Measurements from ENCODE around the gene CHRM4.

DNA sequence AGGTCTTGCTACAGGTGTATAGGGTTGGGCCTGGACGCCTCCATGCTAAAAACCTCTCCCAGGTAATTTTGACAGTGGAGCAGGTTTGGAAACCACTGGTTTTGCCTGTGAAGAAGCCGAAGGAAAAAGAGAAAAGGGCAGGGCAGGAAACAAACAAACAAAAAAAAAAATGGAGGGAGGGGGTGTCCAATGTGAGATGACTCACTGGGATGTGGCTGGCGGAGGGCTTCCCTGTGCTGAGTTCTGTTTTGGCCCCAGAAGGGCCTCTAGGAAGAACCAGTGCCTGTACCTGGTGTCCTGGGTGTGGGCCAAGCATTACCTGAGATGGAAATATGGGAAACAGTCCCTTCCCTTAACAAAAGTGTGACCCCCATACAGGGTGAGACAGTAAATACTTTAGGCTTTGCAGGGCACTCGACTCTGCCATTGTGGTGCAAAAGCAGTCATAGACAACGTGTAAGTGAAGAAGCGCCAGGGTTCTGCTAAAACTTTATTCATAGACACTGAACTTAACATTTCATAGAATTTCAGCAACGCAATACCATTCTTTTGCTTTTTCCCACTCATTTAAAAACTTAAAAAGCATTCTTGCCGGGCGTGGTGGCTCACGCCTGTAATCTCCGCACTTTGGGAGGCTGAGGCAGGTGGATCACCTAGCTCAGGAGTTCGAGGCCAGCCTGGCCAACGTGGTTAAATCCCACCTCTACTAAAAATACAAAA, 53.8 kb downstream of the CHRM4 start:
- TF ChIP-seq GATA2 (IDR thresholded peaks at IDR 0.05; ENCODE audit: low read depth, low read length) = no peak
- no peak for TF ChIP-seq GATA3 (IDR thresholded peaks at IDR 0.05; ENCODE audit: low read depth, low read length)

Measured in SH-SY5Y (cell line).